Nephron (organoid): ENCODE results near the gene DET1.

Experiments used
- H3K27ac Mint-ChIP-seq, 3 experiments: 2 replicates each; pipeline ENCODE4 v1.8.0; 2020; ENCODE audit warnings: mixed read lengths in 3 of 3, mild to moderate bottlenecking in 2 of 3, moderate library complexity in 1 of 3
- H3K27me3 Mint-ChIP-seq: 2 replicates; pipeline ENCODE4 v1.8.0; 2021; ENCODE audit warnings: low read depth, mild to moderate bottlenecking, moderate library complexity, mixed read lengths
- H3K36me3 Mint-ChIP-seq: 2 replicates; pipeline ENCODE4 v1.8.0; 2020; ENCODE audit warnings: low read depth, mixed read lengths
- H3K4me1 Mint-ChIP-seq: 2 replicates; pipeline ENCODE4 v1.8.0; 2020; ENCODE audit warnings: mixed read lengths
- H3K4me3 Mint-ChIP-seq, 3 experiments: 2 replicates each; pipeline ENCODE4 v1.8.0; 2020; ENCODE audit warnings: mild to moderate bottlenecking in 3 of 3, mixed read lengths in 3 of 3, moderate library complexity in 2 of 3
- H3K9me3 Mint-ChIP-seq: 2 replicates; pipeline ENCODE4 v1.8.0; 2020; ENCODE audit warnings: mixed read lengths
- CTCF ChIP-seq, 3 experiments: fragments of 200-600 bp; sonication (generic); IDR thresholded peaks; one replicate each; pipeline ENCODE4 v1.5.0; 2021; ENCODE audit warnings: antibody characterized with exemption in 3 of 3; ENCODE audit not compliant: unreplicated experiment in 3 of 3

The DET1 gene

GRCh38 chr15:88465633-88466224 is 80.8 kb downstream of the DET1 start:
- Mint-ChIP-seq H3K27me3 (no peaks in the 10 kb centered on the region), H3K36me3 (peaks cover 32% of the 10 kb centered on the region), H3K4me3 (peak overlapping the region in 2 of 3 experiments; percentile 79 to 95), H3K4me1 (peaks cover 15% of the 10 kb centered on the region), H3K27ac (no peak overlapping the region), H3K9me3 (no peaks in the 10 kb centered on the region)
- no peak for TF ChIP-seq CTCF (IDR thresholded peaks at IDR 0.05; ENCODE audit: unreplicated experiment in 3 of 3)

- no peak for TF ChIP-seq CTCF (IDR thresholded peaks at IDR 0.05; ENCODE audit: unreplicated experiment in 3 of 3)
- Mint-ChIP-seq H3K4me1 (peaks cover 15% of the 10 kb centered on the region), H3K27ac (no peak overlapping the region), H3K36me3 (peaks cover 43% of the 10 kb centered on the region), H3K27me3 (no peaks in the 10 kb centered on the region), H3K4me3 (peak overlapping the region; percentile 30 to 75 (median 60)), H3K9me3 (no peaks in the 10 kb centered on the region)
Measured at GRCh38 chr15:88463870-88464532, 82.5 kb downstream of the DET1 start.
